Stimulated activated CD8-positive, alpha-beta memory T cell treated with anti-CD3 and anti-CD28 coated beads, Interleukin-4, amount 100 ng/mL, for 48 hours (primary cell): ENCODE measurements around the gene DDX3X.
"Not testable (repeated sequence)": the region's sequence is repeated elsewhere in the genome, so short reads cannot be mapped to it uniquely, and the experiment has no call there.

Experiments
- DNase-seq: peaks from one replicate; pipeline ENCODE4 v3.0.0-alpha.2; 2020

The DDX3X gene

DNA sequence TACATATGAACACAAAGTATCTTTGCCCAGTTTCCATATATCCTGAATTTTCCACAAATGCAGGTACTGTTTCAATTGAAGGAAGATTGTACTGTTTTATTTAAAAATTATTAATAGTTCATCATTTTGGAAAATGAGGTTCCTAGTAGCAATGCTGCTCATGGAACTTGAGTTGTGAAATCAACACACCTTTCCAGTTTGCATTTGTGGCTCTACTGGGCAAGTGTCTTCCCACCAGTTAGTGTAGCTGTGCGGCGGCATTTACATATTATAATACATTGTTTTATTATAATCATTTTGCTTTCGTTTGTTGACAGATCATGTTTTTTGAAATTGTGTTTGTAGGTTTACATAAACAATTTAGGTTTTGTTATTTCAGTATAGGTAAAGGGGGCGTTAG is 2.0 kb upstream of the DDX3X start:
- no peak for DNase-seq

DNA sequence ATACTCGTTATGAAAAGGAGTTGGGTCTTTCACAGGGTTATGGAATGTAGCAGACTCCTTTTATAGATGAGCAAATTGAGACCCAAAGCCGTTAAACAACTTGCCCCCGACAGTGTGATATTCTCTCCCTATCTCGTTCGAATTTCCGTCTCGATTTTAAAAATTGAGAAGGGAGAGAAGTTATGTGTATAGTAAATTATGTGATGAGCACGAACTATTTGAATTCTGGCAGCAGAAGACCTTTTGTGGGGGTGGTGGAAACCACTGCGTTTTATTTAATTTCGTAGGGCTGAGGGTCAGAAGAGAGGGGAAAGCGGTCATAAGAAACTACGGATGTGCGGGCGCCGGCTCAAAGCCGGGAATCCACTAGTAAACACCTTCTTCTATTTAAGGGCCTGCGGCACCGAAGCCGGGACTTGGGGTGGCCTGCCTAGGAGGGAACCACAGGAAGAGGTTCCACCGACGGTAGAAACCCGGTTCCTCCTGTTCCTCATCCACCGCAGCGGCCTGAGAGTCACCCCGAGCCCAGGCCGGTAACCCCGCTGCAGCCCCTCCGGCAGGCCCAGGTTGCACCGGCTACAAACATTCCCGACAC is 1.5 kb upstream of the DDX3X start:
- peak; percentile 44 for DNase-seq

DNA sequence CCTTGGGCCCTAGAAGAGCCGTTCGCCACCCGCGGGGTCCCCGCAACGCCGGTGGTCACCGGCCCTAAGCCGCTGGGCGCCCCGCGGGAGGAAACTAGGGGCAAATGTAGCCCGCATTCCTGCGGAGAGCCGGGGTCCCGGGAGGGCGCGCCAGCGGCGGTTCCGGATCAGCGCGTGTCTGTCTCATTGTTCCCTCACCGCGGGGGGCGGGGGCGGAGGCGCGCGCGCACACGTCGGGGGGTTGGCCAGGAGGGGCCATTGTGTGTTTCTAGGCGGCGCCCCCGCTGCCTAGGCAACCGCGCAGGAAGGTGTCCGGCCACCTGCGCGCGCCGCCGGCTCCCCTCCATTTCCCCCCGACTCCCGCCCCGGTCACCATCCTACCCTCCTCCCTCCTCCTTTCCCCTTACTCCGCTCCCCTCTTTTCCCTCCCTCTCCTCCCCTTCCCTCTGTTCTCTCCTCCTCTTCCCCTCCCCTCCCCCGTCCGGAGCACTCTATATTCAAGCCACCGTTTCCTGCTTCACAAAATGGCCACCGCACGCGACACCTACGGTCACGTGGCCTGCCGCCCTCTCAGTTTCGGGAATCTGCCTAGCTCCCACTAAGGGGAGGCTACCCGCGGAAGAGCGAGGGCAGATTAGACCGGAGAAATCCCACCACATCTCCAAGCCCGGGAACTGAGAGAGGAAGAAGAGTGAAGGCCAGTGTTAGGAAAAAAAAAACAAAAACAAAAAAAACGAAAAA is 789 bp upstream of the DDX3X start:
- DNase-seq = peak; percentile 85

DNA sequence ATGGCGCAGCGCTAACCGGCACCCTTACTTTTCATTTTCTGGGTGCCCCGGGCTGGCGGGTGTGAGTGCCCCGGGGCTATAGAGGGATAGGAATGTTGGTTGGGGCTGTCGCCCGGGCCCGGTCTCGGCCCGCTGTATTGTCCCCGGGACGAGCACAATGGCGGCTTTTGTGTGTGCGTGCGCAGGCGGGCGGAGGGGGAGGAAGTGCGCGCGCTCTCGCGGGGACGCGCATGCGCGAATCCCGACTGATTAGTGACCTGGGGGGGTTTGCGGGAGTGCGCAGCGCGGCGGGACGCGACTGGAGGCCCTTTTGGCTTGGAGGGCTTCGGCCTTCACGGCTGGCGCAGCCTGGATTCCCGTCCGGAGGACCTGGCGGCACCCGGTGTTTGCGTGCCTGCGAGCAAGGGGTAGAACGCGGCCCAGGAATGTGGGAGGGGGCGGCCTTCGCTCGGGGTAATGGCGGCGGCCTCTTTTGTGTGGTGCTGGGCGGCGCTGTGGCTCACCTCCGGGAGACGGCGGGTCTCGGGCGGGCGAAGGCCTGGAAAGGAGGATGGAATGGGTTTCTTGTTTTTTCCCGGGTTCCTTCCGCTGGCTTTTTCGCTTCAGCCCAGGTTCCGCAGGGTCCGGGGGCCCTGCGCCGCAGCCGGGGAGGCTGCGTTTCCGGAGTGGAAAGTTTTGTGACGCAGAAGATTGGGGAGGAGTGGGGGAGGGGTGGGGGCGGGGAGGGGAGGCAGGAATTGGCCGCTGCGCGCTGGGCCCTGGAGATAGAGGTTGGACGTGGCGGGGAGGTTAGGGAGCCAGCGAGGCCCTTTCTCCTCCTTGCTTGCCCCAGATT is 618 bp downstream of the DDX3X start:
- DNase-seq = peak; percentile 79

DNA sequence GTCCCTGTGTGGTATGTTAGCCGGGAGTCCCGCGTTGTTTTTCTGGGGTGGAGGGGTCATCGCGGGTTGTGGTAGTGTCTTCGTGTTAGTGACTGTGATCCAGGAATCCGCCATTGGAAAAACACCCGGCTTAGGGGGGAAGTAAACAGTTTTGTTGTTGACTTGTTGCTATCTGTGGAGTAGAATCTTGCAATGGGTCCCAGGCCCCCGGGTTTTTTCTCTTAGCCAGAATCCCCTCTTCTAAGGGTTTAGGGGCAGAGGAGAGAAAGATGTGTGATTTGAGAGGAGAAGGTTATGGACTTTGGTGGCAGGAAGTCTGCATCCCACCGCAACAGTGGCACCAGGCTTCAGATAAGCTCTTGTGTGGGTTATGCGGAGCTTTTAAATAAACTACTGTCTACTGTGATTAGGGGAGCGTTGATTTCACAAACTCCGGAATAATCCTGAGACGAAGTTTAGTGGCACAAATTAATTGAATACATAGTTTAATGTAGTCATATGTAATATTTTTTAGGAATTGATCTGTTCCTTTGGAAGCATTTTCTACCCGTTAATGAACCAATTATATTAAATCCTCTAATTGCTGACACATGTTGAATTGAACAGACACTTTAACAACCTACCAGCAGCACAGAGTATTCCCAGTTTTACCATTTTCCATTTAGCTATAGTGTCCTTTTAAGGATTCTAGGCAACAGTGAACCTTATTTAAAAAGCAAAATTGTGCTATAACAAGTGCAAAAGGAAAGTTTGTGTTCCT is 1.4 kb downstream of the DDX3X start:
- no peak for DNase-seq

DNA sequence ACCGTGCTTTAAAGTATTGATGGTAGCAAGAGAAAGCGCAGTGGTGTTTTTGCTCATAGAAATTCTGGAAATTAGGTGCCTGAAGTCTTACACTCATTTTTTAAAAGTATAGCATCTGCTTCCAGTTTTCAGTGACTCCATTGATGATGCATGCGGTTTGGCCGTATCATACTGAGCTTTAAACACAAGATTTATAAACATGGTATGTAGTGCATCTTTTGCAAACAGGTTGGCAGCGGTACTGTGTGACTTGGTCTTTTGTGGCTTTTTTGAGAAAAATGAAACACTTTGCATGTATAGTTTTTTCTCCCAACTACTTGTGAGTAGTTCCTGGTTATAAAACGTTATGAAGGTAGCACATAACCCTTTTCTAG is 2.0 kb downstream of the DDX3X start:
- DNase-seq = no peak

DNA sequence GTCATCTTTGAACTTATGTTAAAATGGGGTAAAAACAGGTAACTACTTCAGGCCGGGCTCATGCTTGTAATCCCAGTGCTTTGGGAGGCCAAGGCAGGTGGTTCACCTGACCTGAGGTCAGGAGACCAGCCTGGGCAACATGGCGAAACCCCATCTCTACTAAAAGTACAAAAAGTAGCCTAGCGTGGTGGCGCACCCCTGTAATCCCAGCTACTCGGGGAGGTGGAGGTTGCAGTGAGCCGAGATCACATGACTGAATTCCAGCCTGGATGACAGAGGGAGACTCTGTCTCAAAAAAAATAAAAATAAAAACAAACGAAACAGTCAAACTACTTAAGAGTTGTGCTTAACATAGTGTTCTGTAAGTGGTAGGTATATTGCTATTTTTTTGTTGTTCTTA is 2.5 kb downstream of the DDX3X start:
- no peak for DNase-seq

DNA sequence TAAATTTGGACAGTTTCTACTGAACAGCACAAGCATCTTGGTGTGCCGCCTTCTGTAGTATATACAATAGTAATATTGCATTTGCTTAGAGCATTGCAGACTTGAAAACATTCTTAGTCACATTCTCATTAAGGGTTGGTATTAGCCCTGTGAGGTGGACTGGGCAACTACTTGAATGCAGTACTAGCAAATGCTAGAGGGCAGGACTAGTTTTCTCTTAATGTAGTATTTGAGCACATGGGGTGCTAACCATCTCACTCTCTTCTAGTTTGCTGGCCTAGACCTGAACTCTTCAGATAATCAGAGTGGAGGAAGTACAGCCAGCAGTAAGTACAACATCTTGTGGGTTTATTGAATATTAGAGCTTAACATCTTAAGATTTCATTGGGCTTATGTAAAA is 3.2 kb downstream of the DDX3X start:
- no peak for DNase-seq

DNA sequence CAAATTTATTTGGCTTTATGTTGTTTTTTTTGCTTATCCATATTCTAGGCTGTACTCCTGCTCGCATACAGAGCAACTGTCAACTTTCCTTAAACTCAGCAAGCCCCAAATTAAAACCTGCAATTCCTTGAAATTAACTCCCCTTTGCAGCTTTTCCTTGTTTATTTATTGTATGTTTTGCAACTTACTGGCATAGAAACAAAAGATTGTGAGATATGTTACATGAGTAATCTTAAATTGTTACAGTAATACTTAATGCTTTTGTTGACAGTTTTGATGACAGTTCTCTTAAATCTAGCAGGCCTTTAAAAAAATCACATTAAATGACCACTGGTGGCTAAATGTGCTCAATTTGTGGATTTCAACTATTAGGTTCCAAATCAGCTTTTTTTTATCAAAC is 4.5 kb downstream of the DDX3X start:
- DNase-seq = no peak

DNA sequence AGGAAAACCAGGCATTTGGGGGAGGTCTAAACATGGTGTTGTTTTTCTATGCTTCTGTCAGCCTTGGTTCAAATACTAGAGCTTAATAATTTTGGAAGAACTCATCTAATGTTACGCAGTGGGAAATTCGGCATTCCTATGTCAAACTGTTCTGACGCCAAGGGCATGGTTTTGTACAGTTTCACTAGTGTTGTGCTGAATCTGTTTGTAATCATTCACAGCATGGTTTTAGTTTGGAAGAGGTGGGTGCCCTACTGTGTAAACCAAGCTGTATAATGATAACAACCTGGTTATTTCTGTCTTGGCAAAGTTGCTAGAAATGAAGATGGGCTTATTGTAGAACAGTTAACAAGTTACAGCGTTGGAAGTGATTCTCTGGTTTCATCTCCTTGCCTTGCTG is 5.2 kb downstream of the DDX3X start:
- no peak for DNase-seq

DNA sequence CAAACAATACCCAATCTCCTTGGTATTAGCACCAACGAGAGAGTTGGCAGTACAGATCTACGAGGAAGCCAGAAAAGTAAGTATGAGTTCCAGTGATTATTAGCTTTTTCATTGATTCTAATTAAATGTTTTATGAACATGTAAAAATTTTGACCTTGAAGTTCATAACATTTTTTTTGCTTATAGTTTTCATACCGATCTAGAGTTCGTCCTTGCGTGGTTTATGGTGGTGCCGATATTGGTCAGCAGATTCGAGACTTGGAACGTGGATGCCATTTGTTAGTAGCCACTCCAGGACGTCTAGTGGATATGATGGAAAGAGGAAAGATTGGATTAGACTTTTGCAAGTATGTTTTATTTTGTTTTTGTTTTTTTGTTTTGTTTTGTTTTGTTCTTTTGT is 10.1 kb downstream of the DDX3X start:
- DNase-seq = no peak

DNA sequence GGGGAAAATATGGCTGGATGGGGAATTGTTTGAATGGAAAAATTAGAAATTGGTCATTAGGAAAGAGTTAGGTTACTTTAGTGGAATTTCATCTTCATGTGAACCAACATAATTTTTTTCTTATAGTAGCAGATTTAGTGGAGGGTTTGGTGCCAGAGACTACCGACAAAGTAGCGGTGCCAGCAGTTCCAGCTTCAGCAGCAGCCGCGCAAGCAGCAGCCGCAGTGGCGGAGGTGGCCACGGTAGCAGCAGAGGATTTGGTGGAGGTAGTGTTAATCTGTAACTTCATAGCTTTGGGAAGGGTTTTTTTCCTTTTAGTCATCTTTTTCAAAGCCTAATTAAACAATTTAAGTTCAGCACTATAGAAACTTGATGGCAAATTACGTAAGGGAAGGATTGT is 13.2 kb downstream of the DDX3X start:
- DNase-seq = no peak

DNA sequence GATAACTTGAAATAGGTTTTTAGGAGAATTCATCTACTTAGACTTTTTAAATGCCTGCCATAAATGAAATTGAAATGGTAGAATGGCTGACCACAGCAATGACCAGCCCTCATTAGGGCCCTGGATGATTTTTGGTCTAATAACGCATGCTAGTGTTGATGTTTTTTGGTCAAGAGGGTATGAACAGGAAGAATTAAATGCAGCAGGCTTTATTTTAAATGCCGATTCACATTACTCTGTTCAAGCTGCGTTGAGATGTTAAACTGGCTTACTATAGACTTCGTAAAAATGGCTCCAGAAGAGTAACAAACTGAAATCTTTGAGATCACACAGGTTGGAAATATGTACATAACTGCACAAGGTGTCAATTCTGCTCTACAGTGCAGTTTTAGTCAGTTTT is 14.6 kb downstream of the DDX3X start:
- no peak for DNase-seq

DNA sequence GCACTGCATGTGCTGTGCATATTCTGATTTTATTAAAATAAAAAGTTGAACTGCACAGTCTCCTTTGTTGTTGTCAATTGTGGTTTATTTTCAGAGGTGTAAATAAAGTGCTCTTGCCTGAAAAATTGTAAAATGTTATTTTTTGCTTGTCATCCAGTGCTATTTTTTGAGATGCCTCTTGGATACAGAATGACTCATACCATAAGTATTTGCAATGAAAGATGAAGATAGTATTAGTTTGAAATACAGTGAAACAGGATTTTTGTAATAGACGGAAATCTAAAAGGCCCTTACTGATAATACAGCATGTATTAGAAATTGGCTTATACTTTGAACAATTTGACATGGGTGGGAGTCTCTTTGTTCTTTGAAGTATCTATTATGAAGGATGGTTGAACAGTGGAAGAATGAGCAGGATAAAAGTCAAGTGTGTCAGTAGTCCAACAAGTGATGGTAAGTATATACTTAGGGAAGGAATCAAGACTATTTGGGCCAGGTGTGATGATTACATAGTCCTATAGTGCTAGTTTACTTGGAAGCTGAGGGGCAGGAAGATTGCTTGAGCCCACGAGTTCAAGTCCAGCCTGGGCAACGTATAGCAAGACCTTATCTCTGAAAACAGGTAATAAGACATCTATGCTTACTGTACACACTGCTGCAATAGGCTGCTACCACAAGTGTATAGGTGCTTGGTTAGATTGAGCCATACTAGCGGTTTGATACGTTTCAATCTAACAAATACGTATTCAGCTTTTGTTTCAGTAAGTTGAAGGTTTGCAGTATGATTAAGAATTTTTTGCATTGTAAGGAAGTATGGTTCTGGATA is 16.4 kb downstream of the DDX3X start:
- DNase-seq = no peak

DNA sequence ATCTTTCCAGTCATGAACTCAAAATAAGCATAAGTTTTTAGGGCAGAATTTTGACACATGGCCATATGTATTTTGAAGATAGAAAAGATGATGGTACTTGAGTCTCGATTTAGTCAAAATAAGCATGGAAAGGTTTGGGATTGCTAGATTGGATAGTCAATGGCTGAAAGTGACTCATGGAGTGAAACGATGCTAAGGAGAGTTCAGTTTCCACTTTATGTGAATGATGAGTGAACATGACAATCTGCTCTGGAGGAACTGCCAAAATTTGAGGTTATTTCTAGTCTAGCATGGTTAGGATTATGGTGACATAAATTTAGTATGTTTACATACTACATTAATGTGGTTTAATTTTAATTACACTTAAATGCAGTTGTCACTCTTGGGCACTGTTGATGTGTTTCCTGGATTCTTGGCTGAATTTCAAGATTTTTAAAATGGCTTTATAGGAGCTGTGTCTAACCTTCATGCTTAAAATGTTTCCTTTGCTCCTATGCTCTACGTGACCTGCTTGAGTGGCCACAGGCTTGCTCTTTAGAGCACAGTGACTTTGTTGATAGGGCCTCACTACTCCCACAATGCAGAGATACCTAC is 17.1 kb downstream of the DDX3X start:
- DNase-seq = no peak

DNA sequence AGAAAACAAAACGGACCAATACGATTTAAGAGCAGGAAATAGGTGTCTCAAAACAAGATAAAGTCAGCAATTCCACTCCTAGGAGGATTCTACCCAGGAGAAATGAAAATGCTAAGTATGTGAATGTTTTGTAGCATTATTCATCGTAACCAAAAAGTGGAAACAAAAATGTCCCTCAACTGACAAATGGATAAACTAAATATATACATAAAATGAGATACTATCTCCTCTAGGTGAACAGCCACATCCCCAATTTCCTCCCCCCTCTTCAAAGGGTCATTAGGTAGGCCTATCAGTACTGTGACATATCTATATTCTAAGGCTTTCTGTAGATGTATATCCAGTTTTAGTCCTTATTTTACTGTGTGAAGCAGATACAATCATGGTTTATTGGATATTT is 18.0 kb downstream of the DDX3X start:
- DNase-seq = no peak

DNA sequence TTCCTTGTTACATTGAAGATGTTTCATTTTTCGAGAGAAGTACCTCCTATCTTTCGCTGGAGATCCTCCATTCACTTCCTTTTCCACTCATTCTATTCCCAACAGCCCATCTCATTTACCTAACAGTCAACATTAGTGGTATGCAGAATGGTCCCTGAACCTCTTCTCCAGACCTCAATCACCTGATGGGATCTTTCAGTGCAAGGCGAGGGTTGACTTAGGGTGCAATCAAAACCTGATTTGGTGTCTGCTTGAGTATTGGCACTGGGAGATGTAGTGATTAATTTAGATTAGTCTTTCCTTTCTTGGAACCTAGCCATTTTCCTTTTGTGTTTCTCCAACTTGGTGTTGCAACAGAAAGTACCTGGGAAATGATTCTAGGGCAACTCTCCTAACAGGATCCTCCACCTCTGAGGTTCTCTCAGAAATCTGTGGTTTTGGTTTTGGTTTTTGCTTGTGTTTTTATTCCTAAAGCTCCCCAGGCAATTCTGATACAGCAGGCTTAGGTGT is 18.4 kb downstream of the DDX3X start:
- no peak for DNase-seq

DNA sequence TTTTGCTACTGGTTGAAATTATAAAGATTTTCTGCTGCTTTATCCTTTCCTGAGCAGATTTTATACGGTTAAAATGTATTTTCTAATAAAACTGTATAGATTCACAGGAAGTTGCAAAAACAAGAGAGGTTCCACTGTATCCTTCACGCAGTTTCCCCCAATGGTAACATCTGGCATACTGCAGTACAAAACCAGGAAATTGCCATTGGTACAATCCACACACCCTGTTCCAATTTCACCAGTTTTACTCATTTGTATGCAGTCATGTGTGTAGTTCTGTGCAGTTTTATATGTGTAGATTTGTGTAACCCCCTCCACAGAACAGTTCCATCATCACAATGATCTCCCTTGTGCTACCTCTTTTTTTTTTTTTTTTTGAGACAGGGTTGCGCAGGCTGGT is 20.0 kb downstream of the DDX3X start:
- DNase-seq = no peak

DNA sequence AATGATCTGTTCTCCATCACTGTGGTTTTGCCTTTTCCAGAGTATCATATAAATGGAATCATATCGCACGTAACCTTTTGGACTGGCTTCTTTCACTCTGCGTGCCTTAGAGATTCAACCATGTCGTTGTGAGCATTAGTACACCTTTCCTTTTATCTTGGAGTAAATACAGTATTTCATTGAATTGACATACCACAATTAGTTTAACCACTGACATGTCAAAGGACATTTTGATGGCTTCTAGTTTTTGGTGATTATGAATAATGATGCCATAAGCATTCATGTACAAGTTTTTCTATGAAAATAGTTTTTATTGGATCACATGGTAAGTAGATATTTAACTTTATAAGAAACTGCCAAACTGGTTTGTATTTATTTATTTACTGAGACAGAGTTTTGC is 35.2 kb downstream of the DDX3X start:
- DNase-seq = no peak

DNA sequence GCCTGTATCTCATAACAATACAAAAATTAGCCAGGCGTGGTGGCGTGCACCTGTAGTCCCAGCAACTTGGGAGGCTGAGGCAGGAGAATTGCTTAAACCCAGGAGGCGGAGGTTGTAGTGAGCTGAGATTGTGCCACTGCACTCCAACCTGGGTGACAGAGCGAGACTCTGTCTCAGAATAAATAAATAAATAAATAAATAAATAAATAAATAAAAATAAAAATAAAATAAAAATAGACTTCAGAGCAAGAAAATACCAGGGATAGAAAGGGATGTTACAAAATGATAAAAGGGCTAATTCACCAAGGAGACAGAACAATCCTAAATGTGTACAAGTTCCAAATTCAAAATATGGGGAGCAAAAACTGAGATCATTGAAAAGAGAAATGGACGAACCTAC is 37.6 kb downstream of the DDX3X start:
- not testable (repeated sequence) for DNase-seq

DNA sequence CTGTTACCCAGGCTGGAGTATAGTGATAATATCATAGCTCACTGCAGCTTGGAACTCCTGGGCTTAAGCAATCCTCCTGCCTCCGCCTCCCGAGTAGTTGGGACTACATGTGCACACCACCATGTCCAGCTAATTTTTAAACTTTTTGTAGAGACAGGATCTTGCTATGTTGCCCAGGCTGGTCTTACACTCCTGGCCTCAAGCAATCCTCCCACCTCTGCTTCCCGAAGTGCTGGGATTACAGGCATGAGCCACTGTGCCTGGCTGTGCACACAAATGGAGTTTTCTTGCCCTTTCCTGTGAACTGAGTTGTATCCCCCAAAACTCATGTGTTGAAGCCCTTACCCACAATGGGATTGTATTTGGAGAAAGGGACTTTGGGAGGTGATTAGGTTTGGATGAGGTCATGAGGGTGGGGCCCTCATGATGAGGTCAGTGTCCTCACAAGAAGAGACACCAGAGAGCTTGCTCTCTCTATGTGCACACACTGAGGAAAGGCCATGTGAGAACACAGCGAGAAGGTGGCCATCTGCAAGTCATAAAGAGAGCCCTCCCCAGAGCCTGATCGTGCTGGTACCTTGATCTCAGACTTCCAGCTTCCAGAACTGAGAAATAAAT is 40.1 kb downstream of the DDX3X start:
- DNase-seq = no peak
